ENCODE results near the gene UPK3A.
A peak's percentile ranks its signal among the peaks of the same experiment; 100 is the strongest.

The UPK3A gene

DNA sequence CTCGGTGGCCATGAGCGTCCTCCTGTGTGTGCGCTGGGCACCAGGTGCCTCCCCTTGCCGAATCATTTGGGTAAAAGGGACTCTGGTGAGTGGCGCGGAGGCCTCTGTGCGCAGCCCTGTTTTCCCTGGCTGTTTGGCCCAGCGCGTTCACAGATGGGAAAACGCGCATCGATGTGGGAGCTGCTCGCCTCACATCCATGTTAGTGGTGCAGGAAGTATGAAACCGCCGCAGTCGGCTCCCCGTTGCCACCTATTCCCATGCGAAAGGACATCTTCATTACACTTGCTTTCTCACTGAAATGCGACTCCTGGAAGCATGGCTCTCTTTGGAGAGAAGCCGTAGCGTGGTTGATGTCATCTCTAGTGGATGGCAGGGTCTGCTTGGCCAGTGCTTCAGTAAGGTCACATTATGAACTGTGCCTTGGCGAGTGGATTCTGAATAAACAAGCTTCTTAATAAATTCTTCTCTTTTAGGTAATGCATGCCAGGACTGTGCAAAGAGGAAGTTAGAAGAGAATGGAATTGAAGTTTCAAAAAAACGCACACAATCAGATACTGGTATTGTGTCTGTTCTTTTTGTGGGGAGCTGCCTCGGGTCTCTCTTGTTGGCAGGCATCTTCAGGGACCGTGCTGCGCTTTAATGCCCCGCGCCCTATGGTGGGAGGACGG lies 51.2 kb downstream of the UPK3A start:
- no peak for DNase-seq
- H3K9me3 Mint-ChIP-seq, result no peaks in the 10 kb centered on the region
- peaks cover 50% of the 10 kb centered on the region for H3K36me3 Mint-ChIP-seq (ENCODE audit: low read depth)
- TF ChIP-seq CTCF (IDR thresholded peaks at IDR 0.05), result no peak
- H3K4me1 Mint-ChIP-seq, result peaks cover 38% of the 10 kb centered on the region
- H3K27ac Mint-ChIP-seq, result peak overlapping the region; percentile 36
- H3K27me3 Mint-ChIP-seq (ENCODE audit: low read depth, poor library complexity), result peaks cover 9% of the 10 kb centered on the region
- H3K4me3 Mint-ChIP-seq, result no peak overlapping the region

GRCh38 chr22:45336971-45337431 lies 52.3 kb downstream of the UPK3A start:
- Mint-ChIP-seq H3K27ac (peak overlapping the region; percentile 84), H3K36me3 (ENCODE audit: low read depth) (peaks cover 55% of the 10 kb centered on the region), H3K4me1 (peaks cover 46% of the 10 kb centered on the region), H3K4me3 (no peak overlapping the region), H3K9me3 (no peaks in the 10 kb centered on the region), H3K27me3 (ENCODE audit: low read depth, poor library complexity) (peaks cover 9% of the 10 kb centered on the region)
- no peak for DNase-seq
- TF ChIP-seq CTCF (IDR thresholded peaks at IDR 0.05), result no peak

DNA sequence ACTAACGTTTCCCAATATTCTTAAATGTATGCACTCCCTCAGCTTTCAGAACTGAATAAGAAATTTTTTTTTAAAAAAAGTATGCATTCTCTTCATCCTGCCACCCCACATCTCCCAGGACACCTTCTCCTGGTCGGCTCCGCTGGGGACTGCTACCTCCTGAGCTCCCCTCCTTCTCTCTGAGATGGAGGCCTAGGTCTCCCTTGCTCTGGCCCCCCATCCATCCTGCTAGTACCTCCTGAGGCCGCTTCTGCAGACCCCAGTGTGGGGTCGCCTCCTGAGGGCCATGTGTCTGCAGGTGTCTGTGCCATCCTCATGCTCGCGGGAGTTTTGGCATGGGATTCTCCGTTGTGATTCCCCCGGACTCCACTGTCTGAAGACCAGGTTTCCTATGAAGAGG lies 52.8 kb downstream of the UPK3A start:
- DNase-seq, result no peak
- Mint-ChIP-seq H3K27ac (no peak overlapping the region), H3K9me3 (no peaks in the 10 kb centered on the region), H3K4me3 (no peak overlapping the region), H3K4me1 (peaks cover 46% of the 10 kb centered on the region), H3K36me3 (ENCODE audit: low read depth) (peaks cover 55% of the 10 kb centered on the region), H3K27me3 (ENCODE audit: low read depth, poor library complexity) (peaks cover 9% of the 10 kb centered on the region)
- no peak for TF ChIP-seq CTCF (IDR thresholded peaks at IDR 0.05)

- no peak for TF ChIP-seq CTCF (IDR thresholded peaks at IDR 0.05)
- H3K36me3 Mint-ChIP-seq (ENCODE audit: low read depth), result peaks cover 50% of the 10 kb centered on the region
These were observed 54.0 kb downstream of the UPK3A start for GRCh38 chr22:45338795-45339194.

GRCh38 chr22:45340323-45340722 lies 55.6 kb downstream of the UPK3A start:
- Mint-ChIP-seq H3K9me3 (no peaks in the 10 kb centered on the region), H3K27me3 (ENCODE audit: low read depth, poor library complexity) (peaks cover 5% of the 10 kb centered on the region), H3K36me3 (ENCODE audit: low read depth) (peaks cover 48% of the 10 kb centered on the region), H3K4me1 (peaks cover 55% of the 10 kb centered on the region), H3K27ac (no peak overlapping the region), H3K4me3 (no peak overlapping the region)
- no peak for DNase-seq
- TF ChIP-seq CTCF (IDR thresholded peaks at IDR 0.05), result no peak

More at GRCh38 chr22:45338795-45339194, 54.0 kb downstream of the UPK3A start:
- no peak for DNase-seq
- peaks cover 9% of the 10 kb centered on the region for H3K27me3 Mint-ChIP-seq (ENCODE audit: low read depth, poor library complexity)
- H3K4me3 Mint-ChIP-seq, result no peak overlapping the region
- H3K27ac Mint-ChIP-seq, result no peak overlapping the region
- peaks cover 46% of the 10 kb centered on the region for H3K4me1 Mint-ChIP-seq
- H3K9me3 Mint-ChIP-seq, result no peaks in the 10 kb centered on the region

- H3K27me3 Mint-ChIP-seq (ENCODE audit: low read depth, poor library complexity), result peaks cover 5% of the 10 kb centered on the region
- H3K4me3 Mint-ChIP-seq, result no peak overlapping the region
- no peak for TF ChIP-seq CTCF (IDR thresholded peaks at IDR 0.05)
- H3K4me1 Mint-ChIP-seq, result peaks cover 49% of the 10 kb centered on the region
- H3K36me3 Mint-ChIP-seq (ENCODE audit: low read depth), result peaks cover 46% of the 10 kb centered on the region
- DNase-seq, result peak; percentile 12
- H3K27ac Mint-ChIP-seq, result peak overlapping the region; percentile 91
- H3K9me3 Mint-ChIP-seq, result no peaks in the 10 kb centered on the region
These were observed 56.7 kb downstream of the UPK3A start for GRCh38 chr22:45341498-45341897.

All from nephron progenitor cell (in vitro differentiated cells).